Cortex of kidney (tissue), 1 donor: ENCODE measurements around the gene LRRC72.
"Not testable (repeated sequence)": the region's sequence is repeated elsewhere in the genome, so short reads cannot be mapped to it uniquely, and the experiment has no call there.

Experiments used
- DNase-seq: peaks from one replicate; lab custom pipeline; 2025; lab: John Stamatoyannopoulos, UW

Gene LRRC72

GRCh38 chr7:16528520-16528919 lies 1.9 kb downstream of the LRRC72 start:
- DNase-seq = no peak

- DNase-seq = no peak
Observed at GRCh38 chr7:16529697-16530096, 3.1 kb downstream of the LRRC72 start.

DNA sequence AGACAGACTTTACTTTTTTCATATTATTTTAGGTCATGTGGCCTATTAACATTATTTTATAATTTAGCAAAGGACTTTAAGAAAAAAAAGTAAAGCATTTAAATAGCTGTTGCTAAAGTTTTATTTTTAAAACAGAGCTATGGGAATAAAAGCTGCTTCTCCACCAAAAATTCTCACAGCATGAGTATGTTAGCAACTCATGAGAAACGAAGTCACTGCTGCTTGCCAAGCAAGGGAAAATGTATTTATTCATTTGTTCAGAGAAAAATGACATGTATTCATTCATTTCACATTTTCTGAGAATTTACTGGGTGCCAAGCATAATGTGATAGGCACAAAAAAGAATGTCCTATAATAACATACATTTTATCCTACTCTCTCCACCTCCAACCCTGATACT lies 5.1 kb downstream of the LRRC72 start:
- no peak for DNase-seq

- DNase-seq = no peak
Observed at GRCh38 chr7:16532272-16532671, 5.6 kb downstream of the LRRC72 start.

DNA sequence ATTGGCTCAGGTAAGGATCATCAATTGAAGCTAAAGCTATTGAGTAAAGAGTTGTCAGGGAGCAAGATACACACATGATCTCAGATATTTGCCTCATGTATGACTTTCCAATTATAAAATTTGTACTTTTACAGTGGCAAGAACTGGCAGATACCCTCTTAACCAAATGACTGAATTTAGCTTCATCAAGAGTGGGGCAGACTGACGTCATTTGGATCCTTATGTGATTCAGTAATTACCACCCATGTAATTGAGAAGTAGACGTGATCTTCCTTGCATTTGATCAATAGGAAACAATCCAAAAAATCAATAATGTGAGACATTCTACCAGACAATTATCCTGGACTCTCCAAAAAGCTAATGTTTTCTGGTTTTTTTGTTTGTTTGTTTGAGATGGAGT lies 8.9 kb downstream of the LRRC72 start:
- no peak for DNase-seq

DNA sequence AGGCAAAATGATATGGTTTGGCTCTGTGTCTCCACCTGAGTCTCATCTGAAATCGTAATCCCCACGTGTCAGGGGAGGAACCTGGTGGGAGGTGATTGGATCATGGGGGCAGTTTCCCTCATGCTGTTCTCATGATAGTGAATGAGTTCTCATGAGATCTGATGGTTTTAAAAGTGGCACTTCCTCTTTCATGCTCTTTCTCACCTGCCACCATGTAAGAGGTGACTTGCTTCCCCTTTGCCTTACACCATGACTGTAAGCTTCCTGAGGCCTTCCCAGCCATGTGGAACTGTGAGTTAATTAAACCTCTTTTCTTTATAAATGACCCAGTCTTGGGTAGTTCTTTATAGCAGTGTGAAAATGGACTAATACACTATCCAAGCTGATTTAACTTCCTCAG lies 13.9 kb downstream of the LRRC72 start:
- DNase-seq = not testable (repeated sequence)

GRCh38 chr7:16542401-16542800 lies 15.8 kb downstream of the LRRC72 start:
- DNase-seq = no peak

DNA sequence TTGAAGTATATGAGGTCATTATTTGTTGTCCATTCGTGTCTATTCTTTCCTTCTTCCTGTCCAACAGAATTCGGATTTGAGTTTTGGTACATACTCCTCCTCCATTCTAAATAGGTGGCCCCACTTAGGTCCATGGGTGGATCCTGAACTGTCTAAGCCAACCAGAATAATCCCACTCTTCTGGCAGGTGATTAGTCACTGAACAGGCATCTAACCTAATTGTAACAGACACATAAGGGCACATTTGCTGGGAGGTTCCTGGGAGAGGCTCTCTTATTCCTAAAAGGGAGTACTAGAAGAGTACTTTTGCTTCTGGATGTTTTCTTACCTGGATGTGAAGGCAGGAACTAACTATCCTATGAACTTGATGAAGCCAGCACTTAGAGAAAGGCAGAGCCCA lies 16.8 kb downstream of the LRRC72 start:
- no peak for DNase-seq

DNA sequence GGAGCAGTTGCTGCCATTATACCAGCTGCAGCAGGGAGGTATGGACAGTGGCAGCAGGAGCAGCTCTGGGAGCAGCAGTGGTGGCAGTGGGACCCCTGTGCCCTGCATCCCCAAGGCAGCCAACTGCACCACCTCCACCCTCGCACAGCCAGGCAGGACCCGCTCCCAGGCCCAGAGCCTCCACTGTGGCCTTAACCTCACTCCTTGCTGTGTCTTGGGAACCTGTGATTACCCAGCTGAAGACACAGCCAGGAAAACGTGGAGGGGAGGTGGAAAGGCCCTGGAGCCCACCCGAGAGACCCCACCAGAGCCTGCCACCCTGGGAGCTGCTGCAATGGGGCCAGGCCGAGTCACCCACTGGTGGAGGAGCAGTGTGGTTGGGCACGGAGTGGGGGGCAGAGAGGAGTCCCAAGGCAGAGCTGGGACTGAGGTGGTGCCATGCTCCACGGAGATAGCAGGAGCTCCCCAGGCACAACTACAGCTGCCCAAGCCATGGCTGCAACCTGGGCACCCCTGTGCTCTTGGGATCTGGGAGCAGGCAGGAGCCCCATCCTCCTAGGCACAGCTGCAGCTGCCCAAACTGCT lies 20.4 kb downstream of the LRRC72 start:
- DNase-seq = no peak

- no peak for DNase-seq
Observed at GRCh38 chr7:16548428-16548827, 21.8 kb downstream of the LRRC72 start.

DNA sequence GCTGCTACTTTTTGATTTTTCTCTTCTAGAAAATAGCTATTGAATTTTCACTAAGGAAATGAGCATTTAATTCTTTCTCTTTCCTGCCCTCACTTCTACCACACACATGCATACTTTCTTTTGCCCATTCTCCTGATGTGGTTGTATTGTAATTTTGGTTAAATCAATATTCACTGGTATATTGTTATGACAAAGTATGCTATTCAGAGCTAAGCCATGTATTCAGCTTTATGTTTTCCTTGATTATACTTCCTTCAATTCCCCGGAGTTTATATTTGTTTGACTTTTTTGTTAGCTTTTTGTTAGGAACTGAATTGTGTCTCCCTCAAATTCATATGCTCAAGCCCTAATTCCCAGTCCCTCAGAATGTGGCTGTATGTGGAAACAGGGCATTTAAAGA lies 24.0 kb downstream of the LRRC72 start:
- no peak for DNase-seq

DNA sequence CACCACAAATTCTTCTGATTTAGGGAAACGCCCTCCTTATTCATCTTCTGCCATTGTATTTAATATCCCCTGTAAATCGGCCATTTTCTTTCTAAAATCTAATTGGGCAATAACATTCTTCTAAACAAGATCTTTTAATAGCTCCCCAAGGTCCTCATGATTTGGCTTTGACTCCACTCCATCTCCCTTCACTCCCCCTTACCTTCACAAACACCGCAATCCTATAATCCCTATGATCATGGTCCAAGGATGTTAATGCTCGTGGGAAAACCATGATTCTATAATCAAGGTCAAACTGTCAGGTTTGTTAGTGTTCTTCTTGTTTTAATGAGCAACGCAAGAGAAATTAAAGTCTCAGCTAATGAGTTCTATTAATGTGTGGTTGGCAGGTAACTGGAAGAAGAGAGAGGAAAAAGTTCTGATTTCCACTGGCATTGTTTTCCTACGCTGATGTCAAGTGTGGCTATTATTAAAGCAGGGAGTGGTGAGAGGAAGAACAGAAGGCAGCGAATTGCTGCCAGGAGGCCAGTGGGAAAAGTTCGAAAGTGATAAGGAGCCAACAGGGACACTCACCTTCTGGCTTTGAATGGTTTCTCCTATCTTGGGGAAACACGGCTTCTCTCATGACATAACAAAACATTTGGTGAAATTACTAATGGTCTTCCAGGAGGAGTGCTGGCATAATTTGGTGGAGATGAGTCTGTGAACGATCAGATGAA lies 28.1 kb downstream of the LRRC72 start:
- no peak for DNase-seq

- no peak for DNase-seq
Observed at GRCh38 chr7:16556359-16556758, 29.7 kb downstream of the LRRC72 start.

DNA sequence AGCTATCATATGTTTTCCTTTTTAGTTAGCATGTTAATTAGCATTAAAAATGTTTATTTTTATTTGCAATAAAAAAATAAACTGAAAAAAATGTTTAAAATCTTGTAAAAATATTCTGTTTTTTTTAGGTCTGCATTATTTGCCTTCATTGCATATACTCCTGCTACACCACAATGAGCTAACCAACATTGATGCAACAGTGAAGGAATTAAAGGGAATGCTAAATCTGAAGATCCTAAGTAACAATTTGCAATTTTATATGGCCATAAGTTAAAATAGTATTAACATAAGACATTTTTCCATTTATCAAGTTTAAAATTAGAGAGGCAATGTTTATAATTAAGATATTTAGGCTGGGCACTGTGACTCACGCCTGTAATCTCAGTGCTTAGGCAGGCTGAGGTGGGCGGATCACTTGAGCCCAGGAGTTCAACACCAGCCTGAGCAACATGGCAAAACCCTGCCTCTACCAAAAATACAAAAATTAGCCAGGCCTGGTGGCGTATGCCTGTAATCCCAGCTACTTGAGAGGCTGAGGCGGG lies 32.2 kb downstream of the LRRC72 start:
- DNase-seq = no peak

DNA sequence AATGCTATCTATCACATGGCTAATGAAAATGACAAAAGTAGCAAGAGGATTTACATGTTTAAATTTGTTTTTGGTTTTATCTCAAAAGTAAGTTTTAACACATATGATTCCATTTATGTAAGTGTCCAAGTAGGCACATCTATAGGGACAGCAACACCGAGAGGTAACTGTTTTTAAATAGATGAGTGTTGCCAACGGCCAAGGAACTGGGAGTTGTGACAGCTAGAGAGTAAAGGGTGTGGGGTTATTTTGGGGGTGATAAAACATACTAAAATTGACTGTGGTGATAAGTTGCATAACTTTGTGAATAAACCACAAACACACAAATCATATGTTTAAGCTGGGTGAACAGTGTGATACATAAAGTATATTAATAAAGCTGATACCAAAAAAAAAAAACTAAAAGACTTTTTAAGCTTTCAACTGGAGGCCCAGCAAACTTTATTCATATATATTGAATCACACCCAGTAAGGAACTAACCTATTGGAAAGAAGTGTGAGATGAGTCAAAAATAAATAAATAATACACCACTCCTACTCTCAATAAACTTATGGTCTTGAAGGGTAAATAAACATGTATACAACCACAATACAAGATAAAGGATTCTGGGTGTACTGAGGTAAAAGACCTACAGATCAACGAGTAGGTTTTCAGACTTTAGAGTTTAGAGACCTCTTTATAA lies 33.0 kb downstream of the LRRC72 start:
- no peak for DNase-seq

DNA sequence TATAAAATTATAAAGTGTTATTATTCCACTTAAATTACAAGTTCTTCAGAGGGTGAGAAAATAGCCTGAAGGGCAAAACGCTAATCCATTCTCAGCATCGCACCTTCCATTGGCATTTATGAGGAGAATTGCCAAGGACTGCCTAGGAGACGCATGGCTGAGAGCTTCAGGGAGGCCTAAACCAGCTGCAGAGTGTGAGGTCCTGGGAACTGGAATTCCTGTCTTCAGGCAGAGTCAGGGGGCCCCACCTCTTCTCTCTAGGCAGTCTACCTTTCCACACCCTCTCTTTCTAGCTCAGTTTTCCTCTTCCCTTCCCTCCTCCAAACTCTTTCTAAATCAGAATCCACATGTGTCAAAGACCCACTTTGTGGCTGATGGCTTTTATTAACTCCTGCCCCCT lies 35.3 kb downstream of the LRRC72 start:
- DNase-seq = no peak

GRCh38 chr7:16562456-16563220 lies 36.0 kb downstream of the LRRC72 start:
- DNase-seq = no peak

- DNase-seq = no peak
Observed at GRCh38 chr7:16563281-16564022, 36.8 kb downstream of the LRRC72 start.

GRCh38 chr7:16564023-16564380 lies 37.4 kb downstream of the LRRC72 start:
- no peak for DNase-seq

GRCh38 chr7:16564909-16565426 lies 38.3 kb downstream of the LRRC72 start:
- no peak for DNase-seq

DNA sequence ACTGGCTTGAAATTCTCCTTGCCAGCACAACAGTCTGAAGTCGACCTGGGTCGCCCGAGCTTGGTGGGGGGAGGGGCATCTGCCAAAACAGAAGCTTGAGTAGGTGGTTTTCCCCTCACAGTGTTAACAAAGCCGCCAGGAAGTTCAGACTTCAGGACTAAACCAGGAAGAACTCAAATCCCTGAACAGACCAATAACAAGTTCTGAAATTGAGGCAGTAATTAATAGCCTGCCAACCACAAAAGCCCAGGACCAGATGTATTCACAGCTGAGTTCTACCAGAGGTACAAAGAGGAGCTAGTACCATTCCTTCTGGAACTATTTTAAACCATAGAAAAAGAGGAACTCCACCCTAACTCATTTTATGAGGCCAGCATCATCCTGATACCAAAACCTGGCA lies 45.3 kb downstream of the LRRC72 start:
- DNase-seq = no peak

DNA sequence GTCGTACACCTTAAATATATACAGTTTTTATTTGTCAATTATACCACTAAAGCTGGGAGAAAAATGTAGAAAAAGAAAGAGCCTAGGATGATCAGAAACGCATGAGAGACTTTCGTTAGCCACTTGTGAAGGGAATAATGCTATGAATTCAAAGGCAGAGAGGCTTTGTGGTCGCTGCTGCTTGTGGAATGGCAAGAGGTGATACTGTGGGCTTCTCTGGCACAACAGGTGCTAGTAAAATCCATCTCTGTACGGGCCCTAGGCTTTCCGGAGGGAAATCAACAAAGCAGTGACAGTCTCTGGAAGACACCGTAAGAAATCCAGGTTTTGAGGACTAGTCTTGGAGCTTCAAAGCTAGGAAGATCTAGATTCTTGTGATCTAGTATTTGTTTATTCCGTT lies 52.6 kb downstream of the LRRC72 start:
- DNase-seq = no peak
